Activated CD4-positive, alpha-beta T cell treated with anti-CD3 and anti-CD28 coated beads, Interleukin-2, amount 50 U/mL, for 1 hour (primary cell): ENCODE data around the gene KIF13A.
"Not testable (repeated sequence)": the region's sequence is repeated elsewhere in the genome, so short reads cannot be mapped to it uniquely, and the experiment has no call there.

Experiments used
- DNase-seq: peaks from one replicate; pipeline ENCODE4 v3.0.0-alpha.2; 2020

Gene KIF13A

DNA sequence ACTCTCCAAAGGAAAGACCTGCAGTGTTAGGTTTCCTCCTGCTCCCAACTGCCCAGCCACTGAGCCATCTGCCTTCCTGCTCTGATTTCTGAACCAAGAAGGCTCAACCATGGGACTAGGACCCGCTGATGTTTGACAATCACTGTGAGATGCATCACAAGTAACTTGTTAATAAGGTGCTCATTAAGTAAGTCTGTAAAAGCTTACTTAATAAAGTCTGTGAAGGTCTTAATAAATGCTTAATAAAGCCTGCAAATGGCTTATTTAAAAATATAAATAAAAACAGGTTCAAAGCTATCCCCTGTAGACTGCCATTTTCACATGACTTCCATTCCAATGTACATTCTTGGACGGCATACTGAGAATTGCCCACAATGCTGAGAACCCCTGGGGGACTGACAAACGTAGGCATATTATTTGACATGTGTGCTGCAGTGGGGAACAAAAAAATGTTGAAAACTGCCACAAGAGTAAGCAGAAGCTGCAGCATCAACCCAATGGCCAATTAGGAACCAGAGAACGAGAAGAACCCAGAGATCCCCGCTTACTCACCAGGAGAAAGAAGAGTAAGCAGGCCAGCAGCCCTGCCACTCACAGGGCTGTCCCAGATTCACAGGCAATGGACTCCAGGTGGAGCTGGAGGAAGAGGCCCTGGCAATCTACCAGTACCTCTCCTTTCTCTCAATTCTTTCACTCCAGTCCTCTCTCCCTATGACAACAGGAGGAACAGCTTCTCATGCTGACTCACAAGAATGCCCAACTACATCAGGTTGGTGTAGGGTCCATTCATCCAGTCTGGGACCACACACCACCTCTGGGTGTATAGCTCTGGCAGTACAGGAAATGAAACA, 19.5 kb downstream of the KIF13A start:
- no peak for DNase-seq

DNA sequence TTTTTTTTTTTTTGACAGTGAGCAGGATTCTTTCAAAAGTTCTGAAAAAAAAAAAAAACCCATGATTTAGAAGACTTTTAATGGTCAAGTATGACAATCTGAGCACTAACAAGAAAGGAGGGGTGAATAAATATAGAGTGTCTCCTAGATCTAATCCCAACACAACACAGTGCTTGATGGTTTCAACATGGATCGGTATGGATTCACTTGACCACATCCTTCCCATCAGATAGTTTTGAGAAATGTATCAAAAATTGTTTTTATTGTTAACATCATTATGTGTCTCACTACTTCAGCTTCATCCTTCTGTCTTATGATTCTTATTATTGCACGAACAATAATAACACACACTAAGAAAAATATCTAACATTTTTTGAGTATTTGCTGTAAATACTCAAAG, 21.0 kb downstream of the KIF13A start:
- no peak for DNase-seq

DNA sequence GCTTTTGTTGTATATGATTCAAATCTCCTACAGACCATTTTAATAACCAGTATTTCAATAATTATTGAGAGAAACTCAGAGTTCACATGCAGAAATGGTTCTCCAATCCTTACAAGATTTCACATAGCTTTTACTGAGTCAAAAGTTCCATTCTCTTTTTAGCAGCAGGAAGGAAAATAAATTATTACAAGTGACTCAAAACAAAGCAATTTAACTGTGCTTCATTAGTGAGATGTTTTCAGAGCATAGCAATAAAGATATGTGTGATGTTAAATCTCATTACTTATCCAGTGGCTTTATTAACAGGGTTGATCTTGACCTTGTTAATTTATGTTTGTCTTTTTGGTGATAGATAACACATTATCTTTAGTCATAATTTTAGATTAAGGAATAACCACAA, 22.0 kb downstream of the KIF13A start:
- DNase-seq, result no peak

DNA sequence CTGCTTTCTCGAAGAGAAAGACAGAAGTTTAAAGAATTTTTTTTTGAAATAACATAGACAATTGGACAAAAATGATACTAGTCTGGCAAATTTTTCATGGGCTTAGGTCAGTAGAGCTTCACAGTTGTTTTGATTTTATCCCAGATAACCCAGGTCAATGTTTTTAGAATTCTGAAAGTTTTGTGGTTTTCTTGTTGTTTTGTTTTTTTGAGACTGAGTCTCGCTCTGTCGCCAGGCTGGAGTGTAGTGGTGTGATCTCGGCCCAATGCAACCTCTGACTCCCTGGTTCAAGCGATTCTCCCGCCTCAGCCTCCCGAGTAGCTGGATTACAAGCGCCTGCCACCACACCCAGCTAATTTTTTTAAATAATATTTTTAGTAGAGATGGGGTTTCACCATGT, 22.8 kb downstream of the KIF13A start:
- no peak for DNase-seq

DNA sequence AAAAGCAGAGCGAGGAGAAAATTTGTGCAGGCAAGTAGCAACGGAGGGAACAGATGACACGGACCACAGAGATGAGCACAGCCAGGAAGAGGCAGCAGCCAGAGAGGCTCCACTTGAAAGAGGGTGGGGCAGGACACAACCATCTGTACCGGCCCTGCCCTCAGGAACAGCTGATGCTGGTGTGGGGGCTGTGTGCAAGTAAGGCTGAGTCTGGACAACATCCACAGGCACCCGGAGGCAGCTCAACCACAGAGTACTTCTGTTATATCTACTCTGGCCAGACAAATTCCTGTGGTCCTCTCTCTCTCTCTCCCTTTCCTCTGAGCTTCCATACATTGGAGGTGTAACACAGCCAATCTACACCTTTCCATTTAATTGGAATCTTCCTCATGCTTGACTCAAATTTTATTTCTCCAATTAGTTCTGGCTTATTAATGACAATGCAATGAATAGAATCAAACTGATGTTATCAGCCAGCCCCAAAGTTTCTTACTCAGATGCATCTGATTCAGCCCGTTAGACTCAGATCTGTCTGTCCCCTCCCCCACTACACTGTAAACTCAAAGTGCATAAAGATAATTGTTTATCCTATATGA, 24.9 kb downstream of the KIF13A start:
- no peak for DNase-seq

DNA sequence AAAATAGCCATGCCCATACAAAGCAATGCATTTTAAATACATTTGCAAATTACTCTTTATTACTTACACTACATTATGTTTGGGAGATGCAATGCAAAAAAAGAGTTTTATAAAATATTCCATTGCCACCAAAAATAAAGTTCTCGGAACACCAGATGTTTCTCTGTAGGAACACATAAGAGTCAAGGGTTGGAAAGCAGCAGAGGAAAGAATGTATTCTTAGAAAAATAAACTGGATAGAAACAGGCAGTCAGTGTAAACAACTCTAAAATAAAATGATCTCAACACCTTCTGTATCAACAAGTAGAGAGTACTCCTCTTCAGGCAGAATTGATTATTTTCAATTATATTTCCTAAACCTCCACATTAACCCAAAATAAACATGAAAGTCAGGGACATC, 28.1 kb downstream of the KIF13A start:
- no peak for DNase-seq

DNA sequence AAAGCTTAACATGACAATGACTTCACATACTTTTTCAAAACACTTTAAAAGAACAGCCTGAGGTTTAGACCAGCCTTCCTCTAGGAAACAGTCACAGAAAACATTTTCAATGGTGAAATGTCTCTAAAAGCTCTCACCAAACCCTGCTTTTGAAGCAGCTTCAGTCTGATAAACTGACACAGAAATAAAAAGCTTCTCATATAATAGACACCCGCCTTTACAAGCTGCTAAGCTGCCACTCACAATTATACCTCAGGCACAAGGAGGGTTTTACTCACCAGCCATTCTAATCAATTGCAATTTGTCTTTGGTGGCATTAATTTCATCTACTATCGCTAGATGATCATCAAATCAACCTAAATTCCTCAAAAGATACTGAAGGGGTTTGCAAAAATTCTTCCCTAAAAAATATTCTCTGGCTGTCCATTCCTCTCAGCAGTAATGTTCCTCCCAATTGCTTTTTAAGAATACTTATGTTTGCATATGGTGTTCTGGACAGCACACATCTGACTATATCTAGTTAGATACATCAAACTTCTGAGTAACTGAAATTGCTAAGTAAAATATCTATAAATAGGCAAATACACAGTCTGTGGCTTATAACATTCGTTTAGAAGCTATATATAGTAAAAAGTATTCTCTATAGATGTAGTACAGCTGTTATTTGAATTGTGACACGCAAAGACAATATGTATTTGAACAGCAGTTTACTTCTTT, 29.4 kb downstream of the KIF13A start:
- no peak for DNase-seq

DNA sequence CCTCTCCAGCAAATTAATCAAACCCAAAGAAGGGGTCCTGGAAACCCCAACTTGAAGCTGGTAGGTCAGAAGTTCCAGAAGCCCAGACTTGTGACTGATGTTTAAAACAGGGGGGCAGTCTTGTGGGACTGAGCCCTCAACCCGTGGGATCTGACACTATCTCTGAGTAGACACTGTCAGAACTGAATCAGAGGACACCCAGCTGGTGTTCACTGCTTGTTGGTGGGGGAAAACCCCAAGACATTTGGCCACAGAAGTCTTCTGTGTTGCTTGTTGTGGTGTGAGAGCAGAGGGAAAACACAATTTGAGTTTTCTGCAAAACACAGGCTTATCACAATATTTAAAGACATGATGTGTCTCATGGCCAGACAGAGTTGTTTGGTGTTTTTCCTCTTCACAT, 29.9 kb downstream of the KIF13A start:
- DNase-seq, result no peak

DNA sequence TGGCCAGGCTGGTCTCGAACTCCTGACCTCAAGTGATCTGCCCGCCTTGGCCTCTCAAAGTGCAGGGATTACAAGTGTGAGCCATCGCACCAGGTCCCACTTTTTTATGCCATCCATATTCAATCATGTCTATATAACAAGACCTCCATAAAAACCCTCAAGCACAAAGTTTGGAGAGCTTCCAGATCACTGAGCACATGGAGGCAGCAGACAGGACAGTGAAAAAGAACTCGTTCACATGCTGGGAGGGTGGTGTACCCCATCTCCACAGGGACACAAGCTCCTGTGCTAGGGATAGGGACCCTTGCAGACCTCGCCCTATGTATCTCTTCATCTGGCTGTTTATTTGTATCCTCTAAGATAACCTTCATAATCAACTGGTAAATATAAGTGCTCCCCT, 30.3 kb downstream of the KIF13A start:
- DNase-seq, result no peak

DNA sequence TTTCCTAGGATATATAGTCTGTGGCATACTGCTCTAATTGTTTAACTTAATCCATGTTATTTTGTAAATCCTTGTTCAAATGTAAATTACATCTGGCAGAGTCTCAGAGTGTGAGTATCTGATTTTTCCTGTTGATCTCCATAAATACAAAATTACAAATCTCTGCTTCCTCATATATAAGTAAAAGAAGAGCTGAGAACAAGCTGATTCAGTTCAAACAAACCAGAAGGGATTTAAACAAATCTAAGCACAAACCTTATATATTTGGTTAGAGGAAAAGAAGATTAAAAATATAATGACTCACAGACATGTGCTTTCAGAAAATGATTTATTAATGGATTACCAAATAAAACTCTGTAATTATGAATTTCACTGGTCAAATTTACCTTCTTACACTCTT, 37.3 kb downstream of the KIF13A start:
- DNase-seq, result no peak

DNA sequence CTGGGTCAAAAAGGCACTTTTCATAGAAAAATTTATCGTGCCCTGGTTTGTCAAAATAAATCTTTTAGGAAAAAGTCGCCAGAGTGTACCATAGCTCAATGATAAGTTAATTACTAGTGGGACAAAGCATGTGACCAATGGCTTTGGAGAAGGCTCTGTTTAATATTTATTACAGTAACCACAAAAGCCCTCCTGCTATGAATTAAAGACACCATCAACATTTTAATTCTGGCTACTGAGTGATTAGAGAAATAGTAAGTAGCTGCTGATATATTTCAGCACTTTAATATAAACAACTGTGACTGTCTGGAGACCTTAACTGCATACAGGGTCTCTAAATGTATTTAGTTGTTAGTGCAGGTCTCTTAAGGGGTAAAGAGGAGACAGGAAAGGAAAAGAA, 38.3 kb downstream of the KIF13A start:
- DNase-seq, result no peak

DNA sequence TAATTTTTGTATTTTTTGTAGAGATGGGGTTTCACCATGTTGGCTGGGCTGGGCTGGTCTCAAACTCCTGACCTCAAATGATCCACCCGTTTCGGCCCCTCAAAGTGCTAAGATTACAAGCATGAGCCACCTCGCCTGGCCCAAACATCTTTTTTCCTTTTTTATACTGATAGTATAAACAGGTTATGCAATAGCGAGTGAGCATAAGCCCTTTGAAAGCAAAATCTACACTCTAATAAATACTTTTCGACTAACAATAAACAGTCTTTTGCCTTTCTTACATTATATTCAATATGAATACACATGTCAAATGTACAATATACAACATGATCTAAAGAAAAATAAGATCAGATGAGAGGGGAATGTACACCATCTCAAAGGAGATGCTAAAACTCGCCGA, 38.7 kb downstream of the KIF13A start:
- DNase-seq, result no peak

DNA sequence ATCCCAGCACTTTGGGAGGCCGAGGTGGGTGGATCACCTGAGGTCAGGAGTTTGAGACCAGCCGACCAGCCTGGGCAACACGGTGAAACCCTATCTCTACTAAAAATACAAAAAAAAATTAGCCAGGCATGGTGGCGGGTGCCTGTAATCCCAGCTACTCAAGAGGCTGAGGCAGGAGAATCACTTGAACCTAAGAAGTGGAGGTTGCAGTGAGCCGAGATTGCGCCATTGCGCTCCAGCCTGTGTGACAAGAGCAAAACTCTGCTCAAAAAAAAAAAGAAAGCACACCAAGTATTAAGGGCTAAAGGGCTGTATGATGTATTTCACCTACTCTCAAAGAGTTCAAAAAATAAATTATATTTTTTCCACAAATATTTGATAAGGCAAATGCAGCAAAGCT, 39.9 kb downstream of the KIF13A start:
- not testable (repeated sequence) for DNase-seq

DNA sequence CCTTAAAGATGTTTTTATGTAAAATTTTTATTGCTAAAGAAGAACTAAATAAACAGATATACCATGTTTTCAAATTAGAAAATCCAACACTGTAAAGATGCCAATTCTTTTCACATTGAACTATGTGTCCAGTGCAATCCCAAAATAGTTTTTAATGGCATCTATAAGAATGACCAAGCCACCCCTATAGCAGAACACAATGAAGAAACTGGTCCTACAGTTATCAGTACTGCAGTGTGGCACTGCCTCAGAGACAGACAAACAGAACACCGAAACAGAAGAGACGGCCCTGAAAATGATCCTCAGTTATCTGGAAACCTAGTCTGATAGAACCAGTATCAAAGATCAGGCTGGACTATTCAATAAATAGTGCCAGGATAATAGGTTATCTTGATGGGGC, 41.9 kb downstream of the KIF13A start:
- DNase-seq, result no peak

DNA sequence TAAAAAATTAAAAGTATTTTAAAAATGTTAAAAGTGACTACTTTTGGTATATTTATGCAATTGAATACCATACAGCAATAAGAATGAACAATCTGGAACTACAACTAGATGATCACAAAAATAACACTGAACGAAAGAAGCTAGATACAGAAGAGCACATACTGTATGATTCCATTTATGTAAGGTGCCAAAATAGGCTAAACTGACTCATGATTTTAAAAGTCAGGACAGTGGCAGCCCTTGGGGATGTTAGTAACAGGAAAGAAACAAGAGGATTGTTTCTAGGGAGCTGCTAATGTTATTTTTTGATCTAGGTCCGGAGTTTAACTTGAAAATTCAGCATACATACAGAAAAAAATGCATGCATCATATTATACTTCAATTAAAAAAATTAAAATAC, 42.3 kb downstream of the KIF13A start:
- no peak for DNase-seq

DNA sequence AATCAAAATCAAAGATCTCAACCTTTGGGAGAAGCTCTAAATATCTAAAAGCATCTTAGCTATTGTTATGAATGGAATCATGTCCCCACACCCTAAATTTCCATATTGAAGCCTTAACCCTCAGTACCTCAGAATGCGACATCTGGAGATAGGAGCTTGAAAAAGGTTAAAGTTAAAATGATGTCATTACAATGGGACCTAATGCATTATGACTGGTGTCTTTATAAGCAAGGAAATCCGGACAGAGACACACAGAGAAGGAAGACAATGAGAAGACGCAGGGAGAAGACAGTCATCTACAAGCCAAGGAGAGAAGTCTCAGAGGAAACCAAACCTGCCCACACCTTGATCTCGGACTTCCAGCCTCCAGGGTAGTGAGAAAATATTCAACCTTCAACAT, 46.1 kb downstream of the KIF13A start:
- DNase-seq, result no peak

DNA sequence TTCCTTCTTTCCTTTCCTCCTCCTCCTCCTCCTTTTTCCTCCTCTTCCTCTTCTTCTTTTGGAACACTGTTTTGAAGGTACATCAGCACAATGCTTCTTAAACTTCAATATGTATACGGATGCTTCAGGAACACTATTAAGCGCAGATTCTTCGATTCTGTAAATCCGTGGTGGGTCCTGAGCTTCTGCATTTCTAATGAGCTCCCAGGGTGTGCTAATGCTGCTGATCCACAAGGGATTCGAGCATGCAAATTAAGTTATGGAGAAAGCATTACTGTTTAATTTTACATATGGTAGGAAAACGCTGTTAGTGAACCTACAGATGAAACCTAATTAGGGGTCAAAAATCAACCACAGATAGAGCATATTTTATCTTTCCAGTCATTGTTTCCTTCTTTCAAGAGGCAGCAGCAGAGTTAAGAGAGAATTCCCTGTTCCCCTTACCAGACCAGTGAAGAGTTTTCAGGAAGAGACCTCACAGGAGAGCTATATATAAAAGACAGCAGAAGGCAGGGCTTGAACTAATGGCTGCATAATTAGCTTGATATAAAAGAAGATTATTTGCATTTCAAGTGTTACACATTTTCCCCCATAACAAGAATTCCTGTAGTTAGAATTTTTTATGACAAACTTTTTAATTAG, 47.2 kb downstream of the KIF13A start:
- no peak for DNase-seq

DNA sequence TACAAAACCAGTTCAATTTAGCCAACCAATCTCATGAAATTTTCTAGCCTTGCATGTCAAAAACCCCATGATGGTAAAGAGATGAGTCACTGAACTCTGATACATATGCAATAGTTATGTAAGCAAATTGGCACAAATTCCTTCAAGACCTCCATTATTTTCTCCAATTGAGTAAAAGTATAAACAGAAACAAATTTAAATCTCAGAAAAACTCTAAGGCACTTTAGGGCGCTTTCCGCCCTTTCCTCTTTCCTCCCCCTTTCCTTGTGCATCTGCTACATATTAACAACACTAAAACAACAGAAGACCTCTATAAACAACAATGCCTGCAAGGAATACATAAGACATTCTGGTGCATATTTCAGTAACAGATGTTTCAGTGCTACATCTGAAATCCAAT, 48.5 kb downstream of the KIF13A start:
- DNase-seq, result no peak

DNA sequence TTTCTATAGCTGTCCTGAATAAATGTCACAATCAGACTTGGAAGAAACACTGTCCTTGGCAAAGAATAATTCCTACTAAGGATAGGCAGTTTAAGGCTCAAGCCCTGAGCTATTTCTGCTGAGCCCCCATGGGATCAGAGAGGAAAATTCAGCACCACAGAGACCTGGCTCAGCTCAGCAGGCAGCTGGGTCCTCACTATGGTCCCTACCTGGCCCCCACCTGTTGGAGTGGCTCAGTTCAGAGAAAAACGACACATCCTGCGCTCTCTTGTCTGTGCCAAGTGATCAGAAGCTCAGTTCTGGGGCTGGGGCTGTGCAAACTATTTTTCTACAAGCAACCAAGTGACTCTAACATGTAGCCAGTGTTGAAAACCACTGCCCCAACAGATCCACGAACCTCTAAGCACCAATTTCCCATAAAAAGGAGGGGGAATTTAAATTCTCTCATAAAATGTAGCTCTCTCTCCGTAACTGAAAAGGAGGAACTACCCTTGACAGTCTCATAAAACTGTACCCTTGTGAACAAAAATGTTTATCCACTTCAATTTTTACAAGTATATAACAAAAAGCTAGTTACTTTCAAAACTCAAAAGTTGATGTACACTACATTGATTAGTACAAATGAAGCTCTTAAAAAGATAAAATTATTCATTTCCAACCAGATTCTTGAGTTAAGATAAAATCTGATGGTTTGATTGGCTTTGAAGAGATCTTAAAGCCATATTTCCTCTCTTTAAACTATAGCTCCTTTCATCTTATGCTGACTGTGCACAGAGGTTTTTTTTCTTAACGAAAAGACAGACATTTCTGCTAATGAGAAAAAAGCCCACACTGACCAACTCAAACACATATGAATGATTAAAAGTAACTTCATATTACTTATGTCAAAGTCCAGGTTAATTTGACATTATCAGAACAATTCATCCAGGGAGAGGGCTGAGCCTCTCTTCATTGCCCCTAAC, 52.0 kb downstream of the KIF13A start:
- DNase-seq, result no peak

DNA sequence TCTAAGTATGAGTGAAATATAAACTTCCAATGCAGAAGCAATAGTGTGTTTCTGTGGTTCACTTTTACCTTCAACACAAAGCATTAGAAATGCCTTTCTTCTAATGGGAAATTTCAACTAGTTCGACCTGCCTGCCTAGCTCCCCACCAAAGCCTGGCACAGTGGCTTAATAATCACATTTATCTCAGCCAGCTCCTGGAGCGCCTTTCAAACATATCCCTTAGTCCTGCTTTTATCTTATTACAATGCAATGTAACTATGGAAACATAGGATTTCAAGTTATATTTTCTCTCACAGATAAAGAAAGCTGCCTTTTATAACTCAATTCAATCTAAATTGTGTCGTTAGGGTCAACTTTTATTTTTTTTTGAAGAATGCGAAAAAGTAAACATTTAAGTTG, 53.7 kb downstream of the KIF13A start:
- DNase-seq, result no peak

DNA sequence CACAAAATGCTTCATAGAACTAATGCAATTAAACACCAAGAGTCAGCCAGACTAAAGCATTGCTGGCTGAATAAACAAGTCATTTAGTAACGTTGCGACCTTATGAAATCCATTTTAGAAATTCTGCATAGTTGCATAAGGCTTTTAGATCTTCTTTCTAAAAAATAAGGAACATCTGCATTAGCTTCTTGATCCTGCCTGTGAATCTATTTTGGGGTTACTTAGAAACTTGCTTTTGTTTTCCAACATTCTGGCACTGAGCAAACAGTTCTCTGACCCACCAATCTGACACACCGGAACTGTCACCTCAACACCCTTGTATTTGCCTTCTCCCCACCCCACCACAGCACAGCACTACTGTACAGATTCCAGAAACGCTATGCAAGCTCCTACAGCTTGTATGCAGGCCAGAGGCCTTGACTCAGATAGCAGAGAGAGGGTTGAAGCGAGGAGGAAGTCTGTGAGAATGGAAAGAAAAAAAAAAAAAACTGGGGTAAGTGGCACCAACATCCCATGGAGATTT, 55.0 kb downstream of the KIF13A start:
- DNase-seq, result no peak

DNA sequence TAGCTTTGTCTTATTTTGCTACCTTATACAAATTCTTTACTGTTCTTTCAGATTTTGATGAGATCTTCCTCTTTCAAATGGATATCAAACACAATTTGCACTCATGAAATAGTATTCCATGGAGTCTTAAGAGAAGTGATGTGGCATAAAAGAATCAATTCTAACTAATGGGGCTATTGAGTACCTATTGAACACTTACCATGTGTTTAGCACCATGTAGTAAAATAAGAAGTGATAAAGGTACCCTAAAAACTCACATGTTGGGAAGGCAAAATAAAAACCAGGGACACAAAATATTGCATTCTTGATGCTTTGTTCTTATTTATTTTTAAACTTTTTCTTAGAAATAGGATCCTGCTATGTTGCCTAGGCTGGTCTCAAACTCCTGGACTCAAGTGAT, 56.2 kb downstream of the KIF13A start:
- no peak for DNase-seq
